Neural progenitor cell (in vitro differentiated cells): Measurements from ENCODE around the gene THAP5. TPM values are rescaled to one million over a fixed set of nuclear protein-coding genes. Genes with fewer than 3 reads are reported as not detected.

Source experiments
- DNase-seq: peaks from one replicate; pipeline ENCODE4 v3.0.0-alpha.2; 2016; ENCODE audit warnings: low spot score
- H2AFZ ChIP-seq: fragments of 200-600 bp; sonication (generic); replicated peaks from 2 replicates; pipeline ENCODE4 v1.6.1; 2016; ENCODE audit warnings: antibody characterized with exemption
- H3F3A ChIP-seq: fragments of 200-600 bp; sonication (generic); 2 replicates; pipeline ENCODE4 v1.6.1; 2016; ENCODE audit warnings: antibody characterized with exemption, low read depth
- H3K27ac ChIP-seq: fragments of 200-600 bp; sonication (generic); 2 replicates; pipeline ENCODE4 v1.5.1; 2016; ENCODE audit warnings: mild to moderate bottlenecking
- H3K27me3 ChIP-seq: fragments of 200-600 bp; sonication (generic); 2 replicates; pipeline ENCODE4 v1.6.1; 2016; ENCODE audit warnings: mild to moderate bottlenecking, moderate library complexity
- H3K36me3 ChIP-seq: fragments of 200-600 bp; sonication (generic); 2 replicates; pipeline ENCODE4 v1.5.1; 2016
- H3K4me1 ChIP-seq: fragments of 200-600 bp; sonication (generic); 2 replicates; pipeline ENCODE4 v1.6.1; 2016; ENCODE audit warnings: mixed run types
- H3K4me2 ChIP-seq: fragments of 200-600 bp; sonication (generic); 2 replicates; pipeline ENCODE4 v1.6.1; 2016
- H3K4me3 ChIP-seq: fragments of 200-600 bp; sonication (generic); 2 replicates; pipeline ENCODE4 v1.5.1; 2016
- H3K79me2 ChIP-seq: fragments of 200-600 bp; sonication (generic); 2 replicates; pipeline ENCODE4 v1.6.1; 2016; ENCODE audit warnings: low read depth
- H3K9ac ChIP-seq: fragments of 200-600 bp; sonication (generic); 2 replicates; pipeline ENCODE4 v1.6.1; 2016
- H3K9me3 ChIP-seq: fragments of 200-600 bp; sonication (generic); 2 replicates; pipeline ENCODE4 v1.5.1; 2016; ENCODE audit warnings: low read depth
- H4K20me1 ChIP-seq: fragments of 200-600 bp; sonication (generic); 2 replicates; pipeline ENCODE4 v1.6.1; 2016; ENCODE audit warnings: low read depth
- H3K27ac Mint-ChIP-seq: 3 replicates; pipeline ENCODE4 v1.8.0; 2021; ENCODE audit warnings: mixed read lengths
- H3K27me3 Mint-ChIP-seq: 2 replicates; pipeline ENCODE4 v1.8.0; 2022; ENCODE audit warnings: low read depth, mild to moderate bottlenecking, inconsistent platforms, moderate library complexity, mixed read lengths; ENCODE audit not compliant: insufficient read depth
- H3K36me3 Mint-ChIP-seq: 3 replicates; pipeline ENCODE4 v1.8.0; 2021; ENCODE audit warnings: mixed read lengths
- H3K4me1 Mint-ChIP-seq: 3 replicates; pipeline ENCODE4 v1.8.0; 2021; ENCODE audit warnings: mixed read lengths
- H3K4me3 Mint-ChIP-seq: 3 replicates; pipeline ENCODE4 v1.8.0; 2021; ENCODE audit warnings: mild to moderate bottlenecking, moderate library complexity, mixed read lengths
- H3K9me3 Mint-ChIP-seq: 3 replicates; pipeline ENCODE4 v1.8.0; 2020; ENCODE audit warnings: mixed read lengths
- EZH2 ChIP-seq: fragments of 200-600 bp; sonication (generic); IDR thresholded peaks from 2 replicates; pipeline ENCODE4 v1.6.1; 2017; ENCODE audit warnings: antibody characterized with exemption, mild to moderate bottlenecking, moderate library complexity
- EZH2phosphoT487 ChIP-seq: fragments of 200-600 bp; sonication (generic); IDR thresholded peaks from 2 replicates; pipeline ENCODE4 v1.6.1; 2017; ENCODE audit warnings: antibody characterized with exemption
- total RNA-seq: library from RNA; depleted of rRNA; stranded (reverse); fragments of >200 nt; gene quantifications from 2 replicates; pipeline ENCODE4 v1.2.3, GENCODE V29; 2015; ENCODE audit warnings: low replicate concordance
- TF ChIP-seq, protein P1 (sequence below): fragments of 200-600 bp; sonication (generic); IDR thresholded peaks from 2 replicates; pipeline ENCODE4 v1.5.1; 2017; ENCODE audit warnings: antibody characterized with exemption, mild to moderate bottlenecking

The THAP5 gene
- total RNA-seq, 1 donor from 2014 or later: 55.6 TPM

DNA sequence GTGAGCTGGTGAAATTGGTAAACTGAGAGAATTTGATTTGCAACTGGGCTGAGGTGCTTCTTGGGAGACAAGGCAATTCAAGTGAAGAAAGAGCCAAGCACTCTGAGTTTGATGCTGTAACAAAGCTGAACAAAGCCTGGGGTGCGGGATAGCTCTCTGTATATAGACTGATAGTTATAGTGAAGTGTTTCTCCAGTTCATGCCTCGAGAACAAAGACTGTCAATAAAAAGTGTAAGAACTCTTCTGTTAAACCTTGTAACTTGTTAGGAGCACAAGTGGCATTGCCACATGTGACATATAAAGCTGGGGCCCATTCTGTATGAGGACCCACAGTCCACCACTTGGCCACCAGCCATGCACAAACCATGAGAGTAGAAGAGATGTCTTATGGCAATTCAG is 32.3 kb downstream of the THAP5 start:
- Histone ChIP-seq H3K79me2 (no peaks in the 10 kb centered on the region), H3K9ac (no peak overlapping the region), H3K27me3 (no peaks in the 10 kb centered on the region), H4K20me1 (no peaks in the 10 kb centered on the region), H3K4me2 (no peak overlapping the region), H3K9me3 (peaks cover 4% of the 10 kb centered on the region), H3K4me1 (peaks cover 11% of the 10 kb centered on the region), H3K27ac (no peak overlapping the region), H2AFZ (no peak overlapping the region), H3K36me3 (no peaks in the 10 kb centered on the region), H3F3A (peaks cover 6% of the 10 kb centered on the region), H3K4me3 (no peak overlapping the region)
- no peak for DNase-seq
- TF ChIP-seq EZH2phosphoT487 (no peak), EZH2 (no peak)
- TF ChIP-seq, protein P1, sequence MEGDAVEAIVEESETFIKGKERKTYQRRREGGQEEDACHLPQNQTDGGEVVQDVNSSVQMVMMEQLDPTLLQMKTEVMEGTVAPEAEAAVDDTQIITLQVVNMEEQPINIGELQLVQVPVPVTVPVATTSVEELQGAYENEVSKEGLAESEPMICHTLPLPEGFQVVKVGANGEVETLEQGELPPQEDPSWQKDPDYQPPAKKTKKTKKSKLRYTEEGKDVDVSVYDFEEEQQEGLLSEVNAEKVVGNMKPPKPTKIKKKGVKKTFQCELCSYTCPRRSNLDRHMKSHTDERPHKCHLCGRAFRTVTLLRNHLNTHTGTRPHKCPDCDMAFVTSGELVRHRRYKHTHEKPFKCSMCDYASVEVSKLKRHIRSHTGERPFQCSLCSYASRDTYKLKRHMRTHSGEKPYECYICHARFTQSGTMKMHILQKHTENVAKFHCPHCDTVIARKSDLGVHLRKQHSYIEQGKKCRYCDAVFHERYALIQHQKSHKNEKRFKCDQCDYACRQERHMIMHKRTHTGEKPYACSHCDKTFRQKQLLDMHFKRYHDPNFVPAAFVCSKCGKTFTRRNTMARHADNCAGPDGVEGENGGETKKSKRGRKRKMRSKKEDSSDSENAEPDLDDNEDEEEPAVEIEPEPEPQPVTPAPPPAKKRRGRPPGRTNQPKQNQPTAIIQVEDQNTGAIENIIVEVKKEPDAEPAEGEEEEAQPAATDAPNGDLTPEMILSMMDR: no peak
- no peaks in the 10 kb centered on the region for H3K4me1 Mint-ChIP-seq
- H3K36me3 Mint-ChIP-seq: no peaks in the 10 kb centered on the region
- no peaks in the 10 kb centered on the region for H3K9me3 Mint-ChIP-seq
- H3K27me3 Mint-ChIP-seq: no peaks in the 10 kb centered on the region
- H3K4me3 Mint-ChIP-seq: no peak overlapping the region
- no peak overlapping the region for H3K27ac Mint-ChIP-seq

DNA sequence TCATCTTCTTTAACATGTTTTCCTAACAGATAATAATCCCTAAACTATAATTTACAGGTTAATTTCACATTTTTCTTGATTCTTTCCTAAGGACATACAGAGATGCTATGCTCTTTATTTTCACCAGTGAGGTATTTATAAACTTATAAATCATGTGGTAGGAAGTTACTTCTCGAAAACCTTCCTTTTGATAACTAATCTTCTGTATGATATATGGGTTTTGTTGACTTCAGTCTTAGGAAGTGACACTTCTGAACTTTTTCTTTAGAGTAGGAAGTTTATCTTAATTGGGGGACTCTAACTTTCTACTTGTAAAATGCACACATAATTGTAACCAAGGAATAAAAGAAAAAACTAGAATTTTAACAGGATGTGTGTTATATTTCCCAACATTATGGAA is 33.8 kb downstream of the THAP5 start:
- Histone ChIP-seq H3K4me1 (no peaks in the 10 kb centered on the region), H2AFZ (no peak overlapping the region), H3K9me3 (peaks cover 4% of the 10 kb centered on the region), H3K36me3 (no peaks in the 10 kb centered on the region), H3K9ac (no peak overlapping the region), H3K4me2 (no peak overlapping the region), H3K27me3 (no peaks in the 10 kb centered on the region), H3K79me2 (no peaks in the 10 kb centered on the region), H3F3A (no peaks in the 10 kb centered on the region), H3K4me3 (no peak overlapping the region), H3K27ac (no peak overlapping the region), H4K20me1 (no peaks in the 10 kb centered on the region)
- H3K4me1 Mint-ChIP-seq: no peaks in the 10 kb centered on the region
- TF ChIP-seq, protein P1: no peak
- TF ChIP-seq EZH2: no peak
- no peak for TF ChIP-seq EZH2phosphoT487
- H3K4me3 Mint-ChIP-seq: no peak overlapping the region
- no peaks in the 10 kb centered on the region for H3K9me3 Mint-ChIP-seq
- no peaks in the 10 kb centered on the region for H3K36me3 Mint-ChIP-seq
- no peak for DNase-seq
- H3K27ac Mint-ChIP-seq: no peak overlapping the region
- no peaks in the 10 kb centered on the region for H3K27me3 Mint-ChIP-seq

DNA sequence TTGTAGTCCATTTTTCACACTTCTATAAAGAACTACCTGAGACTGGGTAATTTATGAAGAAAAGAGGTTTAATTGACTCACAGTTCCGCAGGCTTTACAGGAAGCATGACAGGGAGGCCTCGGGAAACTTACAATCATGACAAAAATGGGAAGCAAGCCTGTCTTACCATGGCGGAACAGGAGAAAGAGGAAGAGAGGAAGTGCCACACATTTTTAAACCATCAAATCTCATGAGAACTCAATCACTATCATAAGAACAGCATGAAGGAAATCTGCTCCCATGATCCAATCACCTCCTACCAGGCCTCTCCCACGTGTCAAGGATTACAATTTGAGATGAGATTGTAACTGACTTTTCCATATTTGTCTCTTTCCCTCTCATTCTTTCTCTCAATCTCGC is 34.2 kb downstream of the THAP5 start:
- H2AFZ ChIP-seq: no peak overlapping the region
- H3K4me3 ChIP-seq: no peak overlapping the region
- no peaks in the 10 kb centered on the region for H3K4me1 ChIP-seq
- Mint-ChIP-seq H3K4me1 (no peaks in the 10 kb centered on the region), H3K27ac (no peak overlapping the region), H3K36me3 (no peaks in the 10 kb centered on the region), H3K9me3 (no peaks in the 10 kb centered on the region), H3K4me3 (no peak overlapping the region), H3K27me3 (no peaks in the 10 kb centered on the region)
- no peaks in the 10 kb centered on the region for H3K79me2 ChIP-seq
- H4K20me1 ChIP-seq: no peaks in the 10 kb centered on the region
- H3K9ac ChIP-seq: no peak overlapping the region
- H3K27me3 ChIP-seq: no peaks in the 10 kb centered on the region
- H3K36me3 ChIP-seq: no peaks in the 10 kb centered on the region
- no peak for DNase-seq
- H3F3A ChIP-seq: no peaks in the 10 kb centered on the region
- no peak overlapping the region for H3K27ac ChIP-seq
- no peaks in the 10 kb centered on the region for H3K9me3 ChIP-seq
- TF ChIP-seq EZH2phosphoT487: no peak
- TF ChIP-seq, protein P1: no peak
- no peak for TF ChIP-seq EZH2
- H3K4me2 ChIP-seq: no peak overlapping the region
